GM21786 (cell line): Measurements from ENCODE around the gene RAP1GDS1.

ENCODE experiments used
- ATAC-seq: cut with Tn5 transposase; IDR thresholded peaks from one replicate; pipeline ENCODE4 v1.9.1; 2021; ENCODE audit not compliant: unreplicated experiment

Gene RAP1GDS1

GRCh38 chr4:98260579-98261404 lies at the start of gene RAP1GDS1:
TSS of gene RAP1GDS1 (plus strand) at chr4:98261384. CDS start at chr4:98261566, 182 bp downstream.
- ATAC-seq = peak; percentile 81

- ATAC-seq = no peak
Measured at GRCh38 chr4:98222306-98222705, 38.9 kb upstream of the RAP1GDS1 start.

- no peak for ATAC-seq
Measured at GRCh38 chr4:98226396-98226795, 34.8 kb upstream of the RAP1GDS1 start.

GRCh38 chr4:98230961-98231360 lies 30.2 kb upstream of the RAP1GDS1 start:
- ATAC-seq = no peak

GRCh38 chr4:98232202-98232601 lies 29.0 kb upstream of the RAP1GDS1 start:
- no peak for ATAC-seq

GRCh38 chr4:98237204-98237603 lies 24.0 kb upstream of the RAP1GDS1 start:
- no peak for ATAC-seq

GRCh38 chr4:98242063-98242462 lies 19.1 kb upstream of the RAP1GDS1 start:
- ATAC-seq = no peak

- ATAC-seq = no peak
Measured at GRCh38 chr4:98242538-98242937, 18.6 kb upstream of the RAP1GDS1 start.

GRCh38 chr4:98245226-98245625 lies 16.0 kb upstream of the RAP1GDS1 start:
- no peak for ATAC-seq

GRCh38 chr4:98248934-98249333 lies 12.2 kb upstream of the RAP1GDS1 start:
- ATAC-seq = no peak

GRCh38 chr4:98249831-98250230 lies 11.4 kb upstream of the RAP1GDS1 start:
- ATAC-seq = no peak

GRCh38 chr4:98253499-98253898 lies 7.7 kb upstream of the RAP1GDS1 start:
- ATAC-seq = no peak

- ATAC-seq = peak; percentile 15
Measured at GRCh38 chr4:98260047-98260578, 1.1 kb upstream of the RAP1GDS1 start.

GRCh38 chr4:98261405-98262291 lies 464 bp downstream of the RAP1GDS1 start:
- ATAC-seq = peak; percentile 6

- no peak for ATAC-seq
Measured at GRCh38 chr4:98262431-98262830, 1.2 kb downstream of the RAP1GDS1 start.

- no peak for ATAC-seq
Measured at GRCh38 chr4:98267498-98267897, 6.3 kb downstream of the RAP1GDS1 start.

- ATAC-seq = no peak
Measured at GRCh38 chr4:98275145-98275544, 14.0 kb downstream of the RAP1GDS1 start.

- ATAC-seq = no peak
Measured at GRCh38 chr4:98283219-98284189, 22.3 kb downstream of the RAP1GDS1 start.

GRCh38 chr4:98284640-98285046 lies 23.5 kb downstream of the RAP1GDS1 start:
- ATAC-seq = no peak

GRCh38 chr4:98285676-98286075 lies 24.5 kb downstream of the RAP1GDS1 start:
- ATAC-seq = no peak
